Activated CD4-positive, alpha-beta T cell treated with anti-CD3 and anti-CD28 coated beads for 36 hours (primary cell): ENCODE results near the gene FIZ1. TPM values are rescaled to one million over a fixed set of nuclear protein-coding genes. Genes with fewer than 3 reads are reported as not detected.

Experiments
- ATAC-seq: fragments of 200-7000 bp; cut with Tn5 transposase; one replicate; pipeline ENCODE4 v1.10.0; 2021; ENCODE audit warnings: mild to moderate bottlenecking, moderate library complexity
- CTCF ChIA-PET: fragments of 350-600 bp; sonication (Branson Sonifier 250); formaldehyde crosslinking; loops from one replicate; lab custom pipeline; 2021; ENCODE audit warnings: antibody characterized with exemption; lab: Charles Lee
- POLR2A ChIA-PET: fragments of 350-600 bp; sonication (Branson Sonifier 250); formaldehyde crosslinking; loops from one replicate; lab custom pipeline; 2021; ENCODE audit warnings: antibody characterized with exemption, inconsistent platforms; lab: Charles Lee
- DNase-seq: peaks from one replicate; pipeline ENCODE4 v3.0.0-alpha.2; 2020
- H3K27ac Mint-ChIP-seq: one replicate; pipeline ENCODE4 v1.8.0; 2021; ENCODE audit warnings: mixed read lengths
- H3K27me3 Mint-ChIP-seq: one replicate; pipeline ENCODE4 v1.8.0; 2021; ENCODE audit warnings: mixed read lengths
- H3K36me3 Mint-ChIP-seq: one replicate; pipeline ENCODE4 v1.8.0; 2021; ENCODE audit warnings: low read depth, mixed read lengths
- H3K4me1 Mint-ChIP-seq: one replicate; pipeline ENCODE4 v1.8.0; 2021; ENCODE audit warnings: mixed read lengths
- H3K4me3 Mint-ChIP-seq: one replicate; pipeline ENCODE4 v1.8.0; 2021; ENCODE audit warnings: mild to moderate bottlenecking, moderate library complexity, mixed read lengths
- H3K9me3 Mint-ChIP-seq: one replicate; pipeline ENCODE4 v1.8.0; 2021; ENCODE audit warnings: low read depth, mixed read lengths
- intact Hi-C, 2 experiments: fragments of 100-400 bp; cut with DNase I in 1 of 2; cut with micrococcal nuclease in 1 of 2; formaldehyde crosslinking; loops; one replicate each; pipeline versions ENCODE4 v1.14.2 to v1.15.1; 2022 to 2024; cut with DNase I, micrococcal nuclease
- total RNA-seq, 2 experiments: library from RNA; stranded (reverse); gene quantifications; one replicate each; pipeline ENCODE4 v1.2.3, GENCODE V29; 2021

Gene FIZ1
- total RNA-seq, 2 experiments from 2014 or later, result 13.6 to 14.7 TPM

GRCh38 chr19:55605207-55605636 is 5.9 kb upstream of the FIZ1 start:
- ATAC-seq, result peak; percentile 87
- H3K4me1 Mint-ChIP-seq, result peaks cover 57% of the 10 kb centered on the region
- peak overlapping the region; percentile 88 for H3K4me3 Mint-ChIP-seq
- peaks cover 34% of the 10 kb centered on the region for H3K36me3 Mint-ChIP-seq
- ChIA-PET CTCF (interaction anchor here (0.6 to 4.1 kb wide), 9 partner anchors 15 to 669 kb away, joined by 3 to 33 read pairs (median 10); partner anchors contain the start of genes KMT5C and ZNF784), POLR2A (no interaction called here)
- intact Hi-C loops, result loop anchor here (1.0 to 10.0 kb wide), 16 partner anchors 18 to 1468 kb away; partner anchors contain the start of genes CNOT3 (in 1 of the 2), DNAAF3 (in 1 of the 2), ISOC2 (in 1 of the 2) and KMT5C (in 1 of the 2)
- no peaks in the 10 kb centered on the region for H3K9me3 Mint-ChIP-seq
- H3K27ac Mint-ChIP-seq, result peak overlapping the region; percentile 96
- DNase-seq, result peak; percentile 100
- no peaks in the 10 kb centered on the region for H3K27me3 Mint-ChIP-seq

DNA sequence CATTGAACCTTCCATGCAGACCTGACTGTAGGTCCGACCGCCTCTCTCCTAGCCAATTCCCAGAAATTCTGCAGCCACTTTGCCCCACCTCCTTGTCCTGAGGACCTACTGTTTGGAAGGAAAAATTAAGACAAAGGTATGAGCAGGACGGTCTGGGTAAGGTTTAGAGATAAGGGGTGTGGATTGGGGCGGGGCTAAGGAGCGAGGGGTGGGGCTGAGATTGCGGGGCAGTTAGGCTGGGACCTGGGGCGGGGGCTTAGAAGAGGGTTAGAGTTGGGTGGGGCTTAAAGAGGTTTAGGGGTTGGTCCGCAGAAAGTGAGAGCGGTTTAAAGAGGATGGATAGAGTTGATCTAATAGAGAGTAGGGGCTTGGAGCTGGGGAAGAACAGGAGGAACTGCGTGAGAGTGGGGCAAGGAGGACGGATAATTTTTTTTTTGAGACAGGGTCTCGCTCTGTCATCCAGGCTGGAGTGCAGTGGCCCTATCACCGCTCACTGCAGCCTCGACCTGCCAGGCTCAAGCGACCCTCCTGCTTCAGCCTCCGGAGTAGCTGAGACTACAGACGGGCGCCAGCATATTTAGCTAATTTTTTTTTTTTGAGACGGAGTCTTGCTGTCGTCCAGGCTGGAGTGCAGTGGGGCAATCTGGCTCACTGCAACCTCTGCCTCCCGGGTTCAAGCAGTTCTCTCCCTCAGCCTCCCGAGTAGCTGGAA is 4.4 kb upstream of the FIZ1 start:
- peaks cover 50% of the 10 kb centered on the region for H3K4me1 Mint-ChIP-seq
- peak overlapping the region; percentile 30 for H3K4me3 Mint-ChIP-seq
- no peaks in the 10 kb centered on the region for H3K9me3 Mint-ChIP-seq
- H3K27me3 Mint-ChIP-seq, result no peaks in the 10 kb centered on the region
- ATAC-seq (no peak), DNase-seq (peak; percentile 36)
- ChIA-PET POLR2A (no interaction called here), CTCF (interaction anchor here (0.8 to 4.1 kb wide), 3 partner anchors 18 to 28 kb away, joined by 3 to 33 read pairs (median 3); no protein-coding TSS in a partner anchor)
- H3K36me3 Mint-ChIP-seq, result peaks cover 26% of the 10 kb centered on the region
- peak overlapping the region; percentile 96 for H3K27ac Mint-ChIP-seq
- intact Hi-C loops, result loop anchor here in 1 of 2 experiments (10.0 kb wide), 1 partner anchor 439 kb away; the partner anchor contains the start of gene DNAAF3

DNA sequence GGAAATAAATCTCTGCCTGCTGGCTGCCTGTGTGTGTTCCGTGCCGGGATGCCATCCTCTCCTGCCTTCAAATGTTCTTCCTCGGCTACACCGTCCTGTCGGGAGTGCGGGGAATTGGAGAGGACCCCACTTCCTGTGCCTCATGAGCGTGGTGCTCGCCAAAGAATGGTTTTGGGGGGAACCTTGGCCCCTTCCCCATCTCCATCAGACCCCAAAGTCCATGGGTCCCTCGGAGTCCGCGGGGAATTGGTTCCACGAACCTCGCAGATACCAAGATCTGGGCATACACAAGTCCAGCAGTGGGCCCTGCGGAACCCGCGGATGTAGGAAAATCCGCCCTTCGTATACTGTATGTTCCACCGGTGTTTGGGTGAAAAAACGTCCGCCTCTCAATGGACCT is 3.8 kb upstream of the FIZ1 start:
- DNase-seq (no peak), ATAC-seq (no peak)
- Mint-ChIP-seq H3K36me3 (peaks cover 27% of the 10 kb centered on the region), H3K27ac (no peak overlapping the region), H3K27me3 (no peaks in the 10 kb centered on the region), H3K4me1 (peaks cover 49% of the 10 kb centered on the region), H3K9me3 (no peaks in the 10 kb centered on the region), H3K4me3 (peak overlapping the region; percentile 30)
- ChIA-PET CTCF (no interaction called here), POLR2A (no interaction called here)
- intact Hi-C loops, result loop anchor here in 1 of 2 experiments (10.0 kb wide), 1 partner anchor 438 kb away; the partner anchor contains the start of gene DNAAF3

DNA sequence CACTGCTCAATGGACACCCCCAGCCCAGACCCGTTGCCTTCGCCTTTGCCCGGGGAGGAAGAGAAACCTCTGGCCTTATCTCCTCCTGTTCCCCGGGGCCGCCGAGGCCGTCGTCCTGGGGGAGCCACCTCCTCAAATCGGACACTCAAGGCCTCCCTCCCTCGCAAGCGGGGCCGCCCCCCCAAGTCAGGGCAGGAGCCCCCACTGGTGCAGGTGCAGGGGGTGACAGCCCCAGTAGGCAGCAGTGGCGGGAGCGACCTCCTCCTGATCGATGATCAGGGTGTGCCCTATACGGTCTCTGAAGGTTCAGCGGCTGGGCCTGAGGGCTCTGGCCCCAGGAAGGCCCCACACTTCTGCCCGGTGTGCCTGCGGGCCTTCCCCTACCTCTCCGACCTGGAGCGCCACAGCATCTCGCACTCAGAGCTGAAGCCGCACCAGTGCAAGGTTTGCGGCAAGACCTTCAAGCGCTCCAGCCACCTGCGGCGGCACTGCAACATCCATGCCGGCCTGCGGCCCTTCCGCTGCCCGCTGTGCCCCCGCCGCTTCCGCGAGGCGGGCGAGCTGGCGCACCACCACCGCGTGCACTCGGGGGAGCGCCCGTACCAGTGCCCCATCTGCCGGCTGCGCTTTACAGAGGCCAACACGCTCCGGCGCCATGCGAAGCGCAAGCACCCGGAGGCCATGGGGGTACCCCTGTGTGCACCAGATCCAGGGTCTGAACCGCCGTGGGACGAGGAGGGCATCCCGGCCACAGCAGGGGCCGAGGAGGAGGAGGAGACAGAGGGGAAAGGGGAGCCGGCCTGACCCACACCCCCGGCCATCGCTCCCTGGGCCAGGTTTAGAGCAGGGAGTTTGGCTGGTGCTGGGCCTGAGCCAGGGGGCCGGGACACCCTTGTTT is 3.0 kb upstream of the FIZ1 start:
- intact Hi-C loops, result loop anchor here in 1 of 2 experiments (10.0 kb wide), 1 partner anchor 438 kb away; the partner anchor contains the start of gene DNAAF3
- ChIA-PET CTCF (no interaction called here), POLR2A (interaction anchor here (0.7 kb wide), 1 partner anchor 201 kb away, joined by 3 read pairs; no protein-coding TSS in a partner anchor)
- Mint-ChIP-seq H3K27me3 (no peaks in the 10 kb centered on the region), H3K36me3 (peaks cover 25% of the 10 kb centered on the region), H3K4me3 (no peak overlapping the region), H3K27ac (no peak overlapping the region), H3K4me1 (peaks cover 44% of the 10 kb centered on the region), H3K9me3 (no peaks in the 10 kb centered on the region)
- no peak for DNase-seq
- no peak for ATAC-seq

- no peak for ATAC-seq
- POLR2A ChIA-PET, result interaction anchor here (0.6 kb wide), 1 partner anchor 53 kb away, joined by 3 read pairs; no protein-coding TSS in a partner anchor
These were observed 1.8 kb upstream of the FIZ1 start for GRCh38 chr19:55601084-55601483.

DNA sequence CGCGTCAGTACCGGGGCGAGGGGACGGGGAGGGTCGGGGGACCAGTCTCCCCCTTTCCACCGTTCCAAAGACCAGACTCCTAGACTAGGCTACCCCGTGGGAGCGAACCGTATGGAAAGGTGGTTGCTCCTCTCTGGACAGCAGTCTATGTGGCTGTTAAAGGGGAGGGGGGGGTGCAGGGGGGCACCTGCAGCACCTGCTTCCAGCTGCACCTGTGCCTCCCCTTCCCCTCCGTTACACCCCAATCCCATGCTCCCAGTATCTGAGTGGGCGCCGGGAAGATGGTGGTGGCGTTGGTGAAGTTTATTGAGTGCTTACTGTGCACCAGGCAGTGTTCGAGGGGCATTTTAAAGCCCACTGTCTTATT is 1.3 kb upstream of the FIZ1 start:
- DNase-seq (no peak), ATAC-seq (no peak)
- peaks cover 33% of the 10 kb centered on the region for H3K36me3 Mint-ChIP-seq
- H3K4me1 Mint-ChIP-seq, result peaks cover 35% of the 10 kb centered on the region
- ChIA-PET POLR2A (interaction anchor here (0.6 kb wide), 1 partner anchor 53 kb away, joined by 3 read pairs; no protein-coding TSS in a partner anchor), CTCF (interaction anchor here (1.3 kb wide), 1 partner anchor 37 kb away, joined by 5 read pairs; no protein-coding TSS in a partner anchor)
- peak overlapping the region; percentile 78 for H3K4me3 Mint-ChIP-seq
- no peaks in the 10 kb centered on the region for H3K27me3 Mint-ChIP-seq
- H3K27ac Mint-ChIP-seq, result peak overlapping the region; percentile 90
- no peaks in the 10 kb centered on the region for H3K9me3 Mint-ChIP-seq
- intact Hi-C loops, result loop anchor here in 1 of 2 experiments (1.0 to 10.0 kb wide), 4 partner anchors 139 to 1151 kb away; partner anchors contain the start of genes DNAAF3, ISOC2 and LENG8

More at GRCh38 chr19:55601084-55601483, 1.8 kb upstream of the FIZ1 start:
- DNase-seq, result no peak
- Mint-ChIP-seq H3K9me3 (no peaks in the 10 kb centered on the region), H3K27me3 (no peaks in the 10 kb centered on the region), H3K4me3 (peak overlapping the region; percentile 78), H3K4me1 (peaks cover 36% of the 10 kb centered on the region), H3K27ac (peak overlapping the region; percentile 90), H3K36me3 (peaks cover 30% of the 10 kb centered on the region)
- intact Hi-C loops, result loop anchor here in 1 of 2 experiments (10.0 kb wide), 1 partner anchor 436 kb away; the partner anchor contains the start of gene DNAAF3
- CTCF ChIA-PET, result no interaction called here

DNA sequence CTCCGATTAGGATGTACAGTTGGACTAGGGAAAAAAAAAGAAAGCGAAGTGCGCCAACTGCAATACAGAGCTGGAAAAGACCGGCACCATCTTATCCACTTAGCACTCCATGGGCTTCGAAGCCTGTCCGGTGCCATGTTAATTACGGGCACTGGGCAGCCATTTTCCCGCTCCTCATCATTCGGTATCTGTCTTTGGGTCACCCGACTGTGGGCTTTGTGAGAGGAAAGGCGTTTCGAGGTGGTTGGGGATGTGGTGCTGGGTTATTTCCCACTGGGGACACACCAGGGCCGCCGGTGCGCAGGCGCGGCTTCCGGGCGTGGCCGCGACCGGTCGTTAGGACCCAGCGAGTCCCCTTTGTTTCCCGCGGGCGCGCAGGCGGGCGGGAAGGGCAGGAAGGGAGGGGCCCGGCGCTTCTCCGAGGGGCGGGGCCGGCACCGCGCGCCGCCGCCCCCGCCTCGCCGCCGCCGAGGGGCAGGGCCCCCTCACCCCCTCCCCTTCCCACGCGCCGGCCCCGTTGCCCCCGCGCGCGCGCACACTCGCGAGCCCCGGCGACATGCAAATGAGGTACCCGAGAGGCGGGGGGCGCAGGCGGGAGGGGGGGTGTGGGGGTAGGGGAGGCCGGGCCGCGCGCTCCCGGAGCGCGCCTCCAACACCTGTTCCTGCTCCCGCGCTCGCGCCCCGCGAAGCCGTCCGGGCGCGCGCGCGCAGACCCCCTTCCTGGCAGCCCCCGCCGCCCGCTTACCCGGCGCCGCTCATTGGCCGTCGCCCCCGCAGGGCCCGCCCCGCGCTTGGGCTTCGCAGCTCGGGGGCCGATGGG is 735 bp upstream of the FIZ1 start, which contains the start of gene ZNF524:
Gene ZNF524 (plus strand): TSS at position 447 of the 820 bp plus-strand sequence. CDS start 1,825 bp downstream, outside the sequence.
- Mint-ChIP-seq H3K4me1 (peaks cover 35% of the 10 kb centered on the region), H3K27me3 (no peaks in the 10 kb centered on the region), H3K4me3 (peak within 1 kb of the TSS; percentile 89), H3K27ac (peak within 1 kb of the TSS; percentile 99), H3K9me3 (no peaks in the 10 kb centered on the region), H3K36me3 (peaks cover 39% of the 10 kb centered on the region)
- ChIA-PET CTCF (interaction anchor here (1.1 to 1.3 kb wide), 3 partner anchors 37 to 54 kb away, joined by 4 to 7 read pairs (median 5); partner anchors contain the start of gene U2AF2), POLR2A (interaction anchor here (0.6 to 1.8 kb wide), 9 partner anchors 12 to 521 kb away, joined by 3 to 12 read pairs (median 4); partner anchors contain the start of genes U2AF2, UBE2S, ZNF579 and ZNF784)
- intact Hi-C loops, result loop anchor here (1.0 to 10.0 kb wide), 25 partner anchors 13 to 1733 kb away; partner anchors contain the start of genes U2AF2 (in 2 of the 2), ZNF579 (in 2 of the 2), ZNF784 (in 2 of the 2) and DNAAF3 (in 1 of the 2)
- ATAC-seq (peak; percentile 57), DNase-seq (peak; percentile 91)

GRCh38 chr19:55598719-55599467 is 424 bp downstream of the FIZ1 start:
- CTCF ChIA-PET, result interaction anchor here (0.5 to 1.3 kb wide), 6 partner anchors 39 to 419 kb away, joined by 3 to 7 read pairs (median 4); partner anchors contain the start of genes SYT5 and U2AF2

GRCh38 chr19:55598034-55598433 is 1.3 kb downstream of the FIZ1 start:
- no peak for ATAC-seq
- POLR2A ChIA-PET, result no interaction called here
- H3K27ac Mint-ChIP-seq, result peak overlapping the region; percentile 8
- H3K9me3 Mint-ChIP-seq, result no peaks in the 10 kb centered on the region
- H3K27me3 Mint-ChIP-seq, result no peaks in the 10 kb centered on the region
- no peak overlapping the region for H3K4me3 Mint-ChIP-seq
- no peak for DNase-seq
- peaks cover 41% of the 10 kb centered on the region for H3K36me3 Mint-ChIP-seq
- peaks cover 23% of the 10 kb centered on the region for H3K4me1 Mint-ChIP-seq
- intact Hi-C loops, result loop anchor here (2.0 kb wide), 4 partner anchors 17 to 1731 kb away; partner anchors contain the start of genes MYADM (in 1 of the 2) and ZNF579 (in 1 of the 2)
- CTCF ChIA-PET, result interaction anchor here (1.4 kb wide), 1 partner anchor 8 kb away, joined by 3 read pairs; no protein-coding TSS in a partner anchor

More at GRCh38 chr19:55598719-55599467, 424 bp downstream of the FIZ1 start:
- peaks cover 28% of the 10 kb centered on the region for H3K4me1 Mint-ChIP-seq
- H3K27ac Mint-ChIP-seq, result peak overlapping the region; percentile 99
- H3K4me3 Mint-ChIP-seq, result peak overlapping the region; percentile 89
- POLR2A ChIA-PET, result interaction anchor here (0.5 to 1.8 kb wide), 12 partner anchors 11 to 1135 kb away, joined by 3 to 12 read pairs (median 4); partner anchors contain the start of genes CCDC106, LENG9, SYT5 and U2AF2
- DNase-seq (peak; percentile 98), ATAC-seq (peak; percentile 79)
- intact Hi-C loops, result loop anchor here (1.0 to 2.0 kb wide), 21 partner anchors 12 to 1732 kb away; partner anchors contain the start of genes U2AF2 (in 2 of the 2), ZNF579 (in 2 of the 2), ZNF784 (in 2 of the 2) and EPN1 (in 1 of the 2)
- no peaks in the 10 kb centered on the region for H3K27me3 Mint-ChIP-seq
- H3K36me3 Mint-ChIP-seq, result peaks cover 44% of the 10 kb centered on the region
- no peaks in the 10 kb centered on the region for H3K9me3 Mint-ChIP-seq
